Transverse colon (tissue), 4 donors: Measurements from ENCODE around the gene UBASH3A. TPM values are rescaled to one million over a fixed set of nuclear protein-coding genes. Genes with fewer than 3 reads are reported as not detected.

Experiments
- DNase-seq: peaks from one replicate; pipeline ENCODE4 v3.0.0-alpha.2; 2019
- H3K27ac ChIP-seq, 4 donors: fragments of 200-600 bp; sonication (generic); 2 replicates each; pipeline ENCODE4 v1.5.1; 2016 to 2018; ENCODE audit warnings: inconsistent platforms in 4 of 4
- H3K27me3 ChIP-seq: fragments of 200-600 bp; sonication (generic); 2 replicates; pipeline ENCODE4 v1.5.1; 2017; ENCODE audit warnings: inconsistent platforms
- H3K36me3 ChIP-seq, 4 donors: fragments of 200-600 bp; sonication (generic); 2 replicates each; pipeline ENCODE4 v1.5.1; 2017 to 2019; ENCODE audit warnings: inconsistent platforms in 4 of 4
- H3K4me1 ChIP-seq, 4 donors: fragments of 200-600 bp; sonication (generic); 2 replicates each; pipeline ENCODE4 v1.5.1; 2017 to 2020; ENCODE audit warnings: inconsistent platforms in 4 of 4
- H3K4me3 ChIP-seq, 4 donors: fragments of 200-600 bp; sonication (generic); 1 replicate in 1 of 4; 2 replicates in 3 of 4; pipeline versions ENCODE4 v1.5.1 to v1.6.1; 2017 to 2019; ENCODE audit warnings: inconsistent platforms in 4 of 4
- H3K9me3 ChIP-seq, 2 donors: fragments of 200-600 bp; sonication (generic); 2 replicates each; pipeline ENCODE4 v1.5.1; 2017 to 2019; ENCODE audit warnings: inconsistent platforms in 2 of 2
- CTCF ChIP-seq, 5 experiments: fragments of 200-600 bp in 3 of 5; fragments of 450-650 bp in 2 of 5; sonication (generic) in 3 of 5; IDR thresholded peaks; 1 replicate in 2 of 5; 2 replicates in 3 of 5; pipeline ENCODE4 v1.5.1; 2016 to 2017; ENCODE audit warnings: antibody characterized with exemption in 5 of 5, inconsistent platforms in 3 of 5, mild to moderate bottlenecking in 2 of 5, moderate library complexity in 1 of 5
- EP300 ChIP-seq: sonication (generic); formaldehyde crosslinking; IDR thresholded peaks from one replicate; pipeline ENCODE4 v1.6.1; 2017; ENCODE audit warnings: antibody characterized with exemption, low read depth
- POLR2A ChIP-seq: fragments of 450-650 bp; IDR thresholded peaks from one replicate; pipeline ENCODE4 v1.6.1; 2016; ENCODE audit warnings: antibody characterized with exemption, mild to moderate bottlenecking, moderate library complexity
- POLR2AphosphoS5 ChIP-seq, 3 donors: sonication (generic); formaldehyde crosslinking; IDR thresholded peaks; one replicate each; pipeline ENCODE4 v1.6.1; 2016; ENCODE audit warnings: antibody characterized with exemption in 3 of 3
- WGBS, 2 donors: methylation state at CpG; one replicate each; pipeline ENCODE4 v1.1.5; 2018; ENCODE audit warnings: low coverage in 1 of 2; 5-methylcytosine and 5-hydroxymethylcytosine counted together
- in situ Hi-C, 4 donors: fragments of 200-750 bp; cut with MboI; loops; one replicate each; pipeline versions ENCODE4 v1.15.0 to v1.15.1; 2017; ENCODE audit warnings: low sequenced_read_pairs in 3 of 4, low pct_ligation_motif_present in 1 of 4, low pct_unique_long_range_greater_than_20kb in 1 of 4
- intact Hi-C: fragments of 100-400 bp; cut with DNase I; formaldehyde crosslinking; loops from one replicate; pipeline ENCODE4 v1.15.1; 2023; ENCODE audit warnings: low total_unique reads
- total RNA-seq, 4 donors: library from RNA; depleted of rRNA; stranded (reverse); fragments of >200 nt; gene quantifications; one replicate each; pipeline ENCODE4 v1.1.0, GENCODE V29; 2016

Gene UBASH3A
- total RNA-seq, 4 donors from 2014 or later = 0.37 to 3.0 (median 0.82) TPM; not detected in 1

DNA sequence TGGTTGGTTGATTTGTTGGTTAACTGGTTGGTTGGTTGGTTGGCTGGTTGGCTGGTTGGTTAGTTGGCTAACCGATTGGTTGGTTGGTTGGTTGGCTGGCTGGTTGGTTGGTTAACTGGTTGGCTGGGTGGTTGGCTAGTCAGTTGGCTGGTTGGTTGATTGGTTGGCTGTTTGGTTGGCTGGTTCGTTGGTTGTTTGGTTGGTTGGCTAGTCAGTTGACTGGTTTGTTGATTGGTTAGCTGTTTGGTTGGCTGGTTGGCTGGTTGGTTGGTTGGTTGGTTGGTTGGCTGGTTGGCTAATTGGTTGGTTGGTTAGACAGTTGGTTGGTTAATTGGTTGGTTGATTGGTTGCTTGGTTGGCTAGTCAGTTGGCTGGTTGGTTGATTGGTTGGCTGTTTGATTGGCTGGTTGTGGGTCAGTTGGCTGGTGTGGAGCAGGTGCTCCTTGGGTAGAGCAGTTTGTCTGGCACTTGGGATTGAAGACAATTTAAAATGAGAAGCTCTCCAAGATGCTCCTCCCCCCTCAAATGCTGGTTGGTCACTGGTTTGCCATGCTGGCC is 85.4 kb downstream of the UBASH3A start:
- Histone ChIP-seq H3K9me3 (no peaks in the 10 kb centered on the region), H3K27ac (no peak overlapping the region), H3K4me1 (peaks cover 0 to 27% (median 3%) of the 10 kb centered on the region in 4 donors), H3K27me3 (no peaks in the 10 kb centered on the region), H3K4me3 (no peak overlapping the region), H3K36me3 (no peaks in the 10 kb centered on the region)
- TF ChIP-seq POLR2AphosphoS5 (IDR thresholded peaks at IDR 0.05) (no peak), POLR2A (no peak), CTCF (IDR thresholded peaks at IDR 0.05) (no peak), EP300 (no peak)
- DNase-seq = no peak
- intact Hi-C loops = no loop called here
- in situ Hi-C loops = no loop called here
- 50% methylated on average over 2 of the region's 2 CpGs; no CpG with 5 or more reads in 1 of the 2 donors for WGBS, 2 donors

GRCh38 chr21:42489991-42490390 is 86.3 kb downstream of the UBASH3A start:
- peak overlapping the region in 1 of 4 donors; percentile 61 for H3K27ac ChIP-seq
- no peaks in the 10 kb centered on the region for H3K27me3 ChIP-seq
- DNase-seq = no peak
- WGBS, 2 donors = 71 to 100% methylated on average over 2 to 4 of the region's 4 CpGs
- H3K4me3 ChIP-seq = no peak overlapping the region
- TF ChIP-seq POLR2A = no peak
- no peak for TF ChIP-seq EP300
- no peak for TF ChIP-seq CTCF (IDR thresholded peaks at IDR 0.05)
- no peak for TF ChIP-seq POLR2AphosphoS5 (IDR thresholded peaks at IDR 0.05)
- intact Hi-C loops (no loop called here), in situ Hi-C loops (no loop called here)
- H3K36me3 ChIP-seq = no peaks in the 10 kb centered on the region
- H3K4me1 ChIP-seq = peaks cover 0 to 28% (median 4%) of the 10 kb centered on the region in 4 donors
- H3K9me3 ChIP-seq = no peaks in the 10 kb centered on the region

- H3K4me1 ChIP-seq = peaks cover 5 to 35% (median 11%) of the 10 kb centered on the region in 4 donors
Observed at GRCh38 chr21:42490720-42491119, 87.0 kb downstream of the UBASH3A start.

DNA sequence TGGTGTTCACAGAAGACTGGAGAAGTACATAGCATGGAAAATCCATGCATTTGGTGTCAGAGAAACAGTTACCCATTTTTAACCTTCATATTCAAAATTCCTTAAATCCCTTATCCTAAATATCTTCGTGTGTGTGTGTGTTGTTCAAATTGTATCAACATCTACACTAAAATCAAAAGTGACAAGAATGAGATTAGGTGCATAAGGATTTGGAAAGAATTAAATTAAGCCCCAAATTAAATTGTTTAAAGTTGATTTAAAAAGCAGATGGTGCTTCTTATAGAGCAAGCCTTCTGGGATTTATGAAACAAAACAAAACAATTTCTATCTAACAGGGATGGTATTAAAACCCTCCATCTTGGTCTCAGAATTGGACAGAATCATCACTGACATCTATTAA is 87.6 kb downstream of the UBASH3A start:
- no peaks in the 10 kb centered on the region for H3K27me3 ChIP-seq
- no peak for TF ChIP-seq POLR2A
- TF ChIP-seq EP300 = no peak
- no peak for TF ChIP-seq POLR2AphosphoS5 (IDR thresholded peaks at IDR 0.05)
- no peak for TF ChIP-seq CTCF (IDR thresholded peaks at IDR 0.05)
- WGBS, 2 donors = 45 to 65% methylated on average over 1 of the region's 1 CpG
- peaks cover 7 to 36% (median 13%) of the 10 kb centered on the region in 4 donors for H3K4me1 ChIP-seq
- H3K27ac ChIP-seq = peak overlapping the region; percentile 14 to 61 (median 43)
- in situ Hi-C loops = no loop called here
- intact Hi-C loops = no loop called here
- DNase-seq = no peak
- H3K9me3 ChIP-seq = no peaks in the 10 kb centered on the region
- no peaks in the 10 kb centered on the region for H3K36me3 ChIP-seq
- no peak overlapping the region for H3K4me3 ChIP-seq

More at GRCh38 chr21:42490720-42491119, 87.0 kb downstream of the UBASH3A start:
- intact Hi-C loops (no loop called here), in situ Hi-C loops (no loop called here)
- Histone ChIP-seq H3K9me3 (no peaks in the 10 kb centered on the region), H3K27me3 (no peaks in the 10 kb centered on the region), H3K27ac (peak overlapping the region; percentile 35 to 61 (median 50)), H3K36me3 (no peaks in the 10 kb centered on the region), H3K4me3 (no peak overlapping the region)
- peak; percentile 63 for DNase-seq
- TF ChIP-seq POLR2A (no peak), CTCF (IDR thresholded peaks at IDR 0.05) (no peak), POLR2AphosphoS5 (IDR thresholded peaks at IDR 0.05) (peak in 1 of 3 donors; percentile 40), EP300 (no peak)
